Mammary epithelial cell (primary cell): ENCODE results near the gene EVL.

Experiments
- EZH2 ChIP-seq: IDR thresholded peaks from 2 replicates; pipeline ENCODE4 v1.6.1; 2012; ENCODE audit warnings: low read length, inconsistent platforms, borderline replicate concordance
- TF ChIP-seq, protein P1 (sequence below), 2 donors: IDR thresholded peaks in 1 of 2; conservative IDR thresholded peaks in 1 of 2; 2 replicates each; pipeline ENCODE4 v1.5.1; 2011 to 2012; ENCODE audit warnings: inconsistent platforms in 2 of 2, low read length in 2 of 2, mild to moderate bottlenecking in 2 of 2, control low read depth in 1 of 2, low read depth in 1 of 2; ENCODE audit not compliant: insufficient read depth in 1 of 2; ENCODE audit errors: extremely low read depth in 1 of 2

DNA sequence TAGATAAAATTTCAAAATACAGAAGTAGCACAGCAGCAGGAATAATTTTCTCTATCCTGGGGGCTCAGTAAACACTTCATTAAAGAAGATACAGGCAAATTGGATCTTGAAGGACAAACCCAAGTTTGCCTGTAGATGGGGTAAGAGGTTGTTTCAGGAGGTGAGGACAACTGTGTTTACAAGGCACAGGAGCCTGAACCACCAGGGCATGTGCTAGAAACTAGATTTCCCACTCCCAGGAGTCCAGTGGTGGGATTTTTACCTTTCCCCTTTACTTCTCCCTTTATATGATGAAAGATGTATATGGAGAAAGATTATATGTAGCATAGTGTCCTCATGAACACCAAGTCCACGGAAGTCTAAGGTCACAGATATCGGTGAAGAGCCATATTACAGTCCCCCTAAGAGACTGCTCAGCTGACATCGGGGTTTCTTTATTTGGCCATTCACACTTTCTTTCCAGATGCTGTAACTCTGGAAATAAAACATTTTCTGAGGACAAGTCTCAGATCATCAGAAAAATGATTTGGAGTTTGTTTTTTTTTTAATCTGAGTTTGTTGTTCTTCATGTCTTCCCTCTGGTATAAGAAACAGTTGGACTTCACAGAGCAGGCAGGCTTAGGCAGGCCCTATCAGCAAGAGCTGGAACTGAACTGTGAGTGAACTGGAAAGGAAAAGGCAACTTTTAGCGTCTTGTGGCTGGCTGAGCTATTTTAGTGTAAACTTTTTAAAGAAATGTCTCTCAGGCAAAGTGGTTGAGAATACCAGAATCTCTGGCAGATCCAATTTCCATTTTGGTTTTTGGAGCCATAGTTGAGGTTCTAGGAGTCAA is 8.0 kb upstream of the EVL start:
- no peak for TF ChIP-seq EZH2
- TF ChIP-seq, protein P1, sequence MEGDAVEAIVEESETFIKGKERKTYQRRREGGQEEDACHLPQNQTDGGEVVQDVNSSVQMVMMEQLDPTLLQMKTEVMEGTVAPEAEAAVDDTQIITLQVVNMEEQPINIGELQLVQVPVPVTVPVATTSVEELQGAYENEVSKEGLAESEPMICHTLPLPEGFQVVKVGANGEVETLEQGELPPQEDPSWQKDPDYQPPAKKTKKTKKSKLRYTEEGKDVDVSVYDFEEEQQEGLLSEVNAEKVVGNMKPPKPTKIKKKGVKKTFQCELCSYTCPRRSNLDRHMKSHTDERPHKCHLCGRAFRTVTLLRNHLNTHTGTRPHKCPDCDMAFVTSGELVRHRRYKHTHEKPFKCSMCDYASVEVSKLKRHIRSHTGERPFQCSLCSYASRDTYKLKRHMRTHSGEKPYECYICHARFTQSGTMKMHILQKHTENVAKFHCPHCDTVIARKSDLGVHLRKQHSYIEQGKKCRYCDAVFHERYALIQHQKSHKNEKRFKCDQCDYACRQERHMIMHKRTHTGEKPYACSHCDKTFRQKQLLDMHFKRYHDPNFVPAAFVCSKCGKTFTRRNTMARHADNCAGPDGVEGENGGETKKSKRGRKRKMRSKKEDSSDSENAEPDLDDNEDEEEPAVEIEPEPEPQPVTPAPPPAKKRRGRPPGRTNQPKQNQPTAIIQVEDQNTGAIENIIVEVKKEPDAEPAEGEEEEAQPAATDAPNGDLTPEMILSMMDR (conservative IDR thresholded peaks at IDR 0.05 in 1 of 2, IDR thresholded peaks at IDR 0.05 in 1 of 2; ENCODE audit: extremely low read depth in 1 of 2, insufficient read depth in 1 of 2, low read depth in 1 of 2, low read length in 2 of 2): peak in 1 of 2 donors; percentile 46
